COR-L47 (cell line): ENCODE measurements around the gene KCTD17.

Experiments used
- DNase-seq: peaks from one replicate; lab custom pipeline; 2025; lab: John Stamatoyannopoulos, UW

Gene KCTD17

DNA sequence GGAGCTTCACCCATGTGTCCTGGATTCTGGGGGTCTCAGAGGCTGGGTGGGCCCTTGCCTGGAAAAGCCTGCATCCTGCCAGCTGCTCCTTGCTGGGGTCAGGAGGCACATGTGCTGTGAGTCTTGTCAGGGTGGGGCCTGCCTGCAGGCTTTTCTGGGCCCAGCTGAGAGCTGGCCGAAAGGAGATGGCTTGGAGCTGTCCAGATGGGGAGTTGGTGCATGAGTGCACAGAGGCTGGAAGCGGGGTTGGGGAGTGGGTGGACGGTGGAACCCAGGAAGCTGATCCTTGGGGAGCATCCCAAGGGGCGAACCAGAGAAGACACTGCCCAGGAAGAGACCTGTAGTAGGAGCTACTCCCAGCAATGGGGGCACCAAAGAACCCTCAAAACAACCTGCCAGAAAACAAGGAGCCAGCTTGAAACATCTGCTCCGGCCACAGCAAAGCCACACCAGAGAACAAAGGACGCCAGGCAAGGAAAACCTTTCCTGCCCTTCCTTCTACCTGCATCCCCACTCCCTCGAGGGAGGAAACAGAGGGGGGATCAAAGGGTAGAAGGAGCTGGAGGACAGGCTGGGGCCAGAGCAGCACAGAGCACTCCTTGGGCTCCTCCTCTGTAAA is 8.2 kb upstream of the KCTD17 start:
- no peak for DNase-seq

GRCh38 chr22:37043828-37044538 is 7.6 kb upstream of the KCTD17 start:
- DNase-seq: peak; percentile 77

GRCh38 chr22:37044634-37045625 is 6.6 kb upstream of the KCTD17 start:
- no peak for DNase-seq

GRCh38 chr22:37045958-37046357 is 5.6 kb upstream of the KCTD17 start:
- no peak for DNase-seq

- DNase-seq: no peak
Observed at GRCh38 chr22:37046589-37046988, 5.0 kb upstream of the KCTD17 start.

DNA sequence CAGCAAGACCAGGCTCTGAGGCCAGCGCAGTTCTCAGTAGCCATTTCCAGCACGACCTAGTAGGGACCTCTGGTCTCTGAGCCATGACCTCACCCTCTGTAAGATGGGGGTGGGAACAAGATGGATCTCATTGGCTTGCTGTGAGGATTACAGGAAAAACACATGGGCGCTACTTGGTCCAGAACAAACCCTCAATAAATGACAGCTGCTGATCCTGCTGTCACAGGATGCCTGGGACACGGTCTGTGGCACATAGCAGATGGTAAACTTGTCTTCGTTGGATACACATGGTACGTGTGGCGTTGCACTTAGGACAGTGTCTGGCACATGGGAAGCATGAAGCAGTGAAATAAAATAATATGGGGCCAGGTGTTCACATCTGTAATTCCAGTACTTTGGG is 4.5 kb upstream of the KCTD17 start:
- no peak for DNase-seq

DNA sequence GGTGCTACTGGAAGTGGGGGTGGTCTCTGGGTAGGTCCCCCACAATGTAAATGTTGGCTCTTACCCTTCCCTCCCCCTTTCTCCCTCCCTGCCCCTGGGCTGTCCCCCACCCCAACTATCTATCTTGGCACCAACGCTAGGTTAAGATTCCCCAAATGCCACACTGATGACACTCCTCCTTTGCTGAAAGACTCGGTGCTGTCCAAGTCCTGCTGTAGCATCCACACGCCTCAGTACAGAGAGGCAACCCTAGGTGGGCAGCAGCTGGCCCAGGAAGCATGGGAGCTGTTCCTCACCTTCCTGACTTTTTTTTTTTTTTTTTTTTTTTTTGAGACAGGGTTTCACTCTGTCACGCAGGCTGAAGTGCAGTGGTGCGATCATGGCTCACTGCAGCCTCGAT is 3.4 kb upstream of the KCTD17 start:
- no peak for DNase-seq

- no peak for DNase-seq
Observed at GRCh38 chr22:37049224-37049623, 2.3 kb upstream of the KCTD17 start.

DNA sequence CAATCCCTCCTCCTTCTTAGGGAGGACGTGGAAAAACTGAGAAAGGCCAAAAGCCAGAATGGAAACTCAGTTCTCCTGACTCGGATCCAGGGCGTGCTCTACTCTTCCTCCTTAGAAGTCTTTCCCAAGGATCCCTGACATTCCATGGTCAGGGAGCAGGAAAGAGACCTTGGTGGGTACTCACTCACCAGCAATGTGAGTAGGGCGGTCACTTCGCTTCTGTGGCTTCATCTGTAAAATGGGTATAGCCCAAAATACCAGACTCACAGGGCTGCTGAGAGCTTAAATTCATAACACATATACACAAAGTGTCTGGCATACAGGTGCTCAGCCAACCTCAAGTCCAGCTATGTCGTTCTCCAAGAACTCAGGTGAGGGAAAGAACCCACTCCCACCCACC is 629 bp upstream of the KCTD17 start:
- DNase-seq: no peak

- no peak for DNase-seq
Observed at GRCh38 chr22:37052386-37053309, 1.1 kb downstream of the KCTD17 start.

DNA sequence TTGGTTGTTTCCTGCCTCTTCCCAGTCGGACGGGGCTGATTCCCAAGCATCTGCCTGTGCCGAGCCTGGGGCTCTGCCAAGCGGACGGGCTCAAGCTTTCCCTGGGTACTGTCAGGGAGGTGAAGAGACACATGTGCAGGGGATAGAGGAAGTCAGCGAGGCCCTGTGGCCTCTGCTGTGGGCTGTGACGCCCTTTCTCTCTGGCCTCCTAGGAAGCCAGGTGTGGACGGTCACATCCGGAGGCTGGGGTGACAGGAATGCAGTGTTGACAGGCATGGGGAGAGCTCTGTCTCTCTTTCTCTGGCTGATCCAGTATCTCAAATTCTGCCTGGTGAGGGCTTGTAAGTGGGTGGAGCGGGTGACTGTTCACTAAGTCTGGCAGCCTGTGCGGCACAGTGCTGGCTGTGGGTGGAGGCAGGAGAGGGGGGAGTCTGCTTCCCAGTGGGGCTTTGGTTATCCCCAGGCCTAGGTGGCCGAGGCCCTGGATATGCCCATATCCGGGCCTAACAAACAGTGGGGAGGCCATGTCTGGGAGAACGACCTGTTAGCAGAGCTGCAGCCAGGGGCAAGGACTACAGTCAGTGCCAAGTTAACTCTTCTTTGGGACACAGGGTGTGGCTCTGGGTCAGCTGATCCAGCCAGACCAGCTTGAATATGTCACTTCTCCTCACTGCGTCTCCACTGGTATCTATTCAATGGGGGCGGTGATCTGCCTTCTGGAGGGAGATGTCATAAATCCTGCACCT is 1.9 kb downstream of the KCTD17 start:
- DNase-seq: no peak

- DNase-seq: peak; percentile 56
Observed at GRCh38 chr22:37054056-37054395, 2.5 kb downstream of the KCTD17 start.

- no peak for DNase-seq
Observed at GRCh38 chr22:37054600-37055365, 3.2 kb downstream of the KCTD17 start.

DNA sequence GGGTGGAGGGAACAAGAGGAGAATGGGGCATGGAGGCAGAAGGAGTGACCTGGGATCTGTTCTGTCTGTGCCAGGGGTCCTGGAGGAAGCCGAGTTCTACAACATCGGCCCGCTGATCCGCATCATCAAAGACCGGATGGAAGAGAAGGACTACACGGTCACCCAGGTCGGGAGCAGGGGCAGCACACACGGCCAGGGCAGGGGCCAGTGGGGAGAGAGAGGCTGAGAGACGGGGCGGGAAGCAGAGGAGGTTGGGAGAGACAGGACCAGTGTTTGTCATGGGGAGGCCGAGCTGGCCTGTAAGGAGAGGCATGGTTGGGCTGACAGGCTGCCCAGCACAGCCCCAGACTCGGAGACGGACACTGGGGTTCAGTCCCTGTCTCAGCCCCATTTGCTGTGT is 4.7 kb downstream of the KCTD17 start:
- no peak for DNase-seq

DNA sequence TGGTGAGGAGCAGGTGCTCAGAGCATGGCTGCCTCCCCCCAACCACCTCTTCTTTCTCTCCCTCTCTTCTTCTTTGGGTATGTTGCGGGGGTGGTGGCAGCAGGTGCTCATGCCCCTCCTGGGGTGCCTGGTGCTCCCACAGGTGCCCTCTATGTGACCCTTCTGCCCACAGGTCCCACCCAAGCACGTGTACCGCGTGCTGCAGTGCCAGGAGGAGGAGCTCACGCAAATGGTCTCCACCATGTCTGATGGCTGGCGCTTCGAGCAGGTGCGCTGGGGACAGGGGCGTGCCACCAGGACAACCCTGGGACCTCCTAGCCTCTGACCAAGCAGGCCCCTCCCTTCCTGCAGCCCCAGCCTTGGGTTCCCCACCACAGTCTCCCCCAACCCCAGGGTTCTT is 5.7 kb downstream of the KCTD17 start:
- no peak for DNase-seq

DNA sequence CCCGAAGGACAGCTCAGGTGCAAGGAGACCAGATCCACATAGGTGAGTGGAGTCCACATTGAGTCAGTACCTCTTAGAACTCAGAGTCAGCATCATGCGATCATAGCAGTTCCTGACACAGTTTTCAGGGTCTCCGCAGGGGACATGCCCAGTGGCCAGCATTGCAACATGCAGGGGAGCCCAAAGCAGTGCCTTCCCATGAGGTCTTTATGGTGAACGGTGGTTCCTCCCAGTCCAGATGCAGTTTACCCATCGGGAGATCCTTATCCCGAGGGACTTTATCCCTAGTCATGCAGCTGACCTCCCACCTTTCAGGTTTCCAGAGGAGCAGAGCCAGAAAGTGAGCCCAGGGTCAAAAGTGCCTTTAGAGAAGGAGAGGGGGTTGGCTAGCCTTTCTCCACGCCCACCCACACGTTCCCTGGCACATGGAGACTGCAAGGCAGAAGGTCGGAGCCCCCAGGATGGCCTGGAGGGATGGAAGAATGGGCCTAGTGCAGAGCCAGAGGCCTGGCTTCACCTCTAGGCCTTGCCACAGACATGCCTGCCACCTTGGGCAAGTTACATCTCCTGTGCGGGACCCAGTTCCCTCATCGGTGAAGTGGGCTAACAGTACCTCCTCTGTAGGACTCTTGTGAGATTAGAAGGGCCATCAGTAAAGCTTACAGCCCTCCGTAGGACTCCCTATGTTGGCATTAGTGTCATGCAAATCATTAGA is 6.4 kb downstream of the KCTD17 start:
- no peak for DNase-seq

- DNase-seq: no peak
Observed at GRCh38 chr22:37058917-37059701, 7.6 kb downstream of the KCTD17 start.

DNA sequence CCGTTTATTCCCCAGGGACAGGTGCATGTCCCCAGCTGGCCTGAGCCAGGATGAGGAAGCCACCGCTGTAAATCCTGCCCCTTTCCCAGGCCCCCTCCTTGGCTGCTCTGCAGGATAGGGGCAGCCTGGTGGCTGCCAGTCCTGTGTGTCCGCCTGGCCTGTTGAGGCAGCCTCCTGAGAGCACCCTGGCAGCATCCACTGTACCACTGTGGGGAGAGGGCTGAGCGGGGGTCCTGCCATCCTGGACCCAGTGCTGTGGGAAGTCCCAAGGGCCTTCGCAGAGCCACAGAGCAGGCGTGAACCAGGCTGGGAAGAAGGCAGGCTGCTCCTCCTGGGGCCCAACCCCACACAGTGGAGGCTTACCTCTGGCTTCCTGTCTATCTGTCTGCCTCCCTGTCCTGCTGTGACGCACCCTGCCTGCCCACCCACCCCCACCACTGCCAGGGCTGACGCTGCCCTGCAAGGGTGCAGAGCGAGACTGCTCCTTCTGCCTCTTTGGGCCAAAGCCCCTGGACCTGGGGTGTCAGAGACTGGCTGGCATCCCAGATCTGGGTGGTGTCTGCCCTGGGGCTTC is 8.4 kb downstream of the KCTD17 start:
- no peak for DNase-seq
